HUES64 (cell line): ENCODE results near the gene SPATA3.
"Not testable (repeated sequence)": the region's sequence is repeated elsewhere in the genome, so short reads cannot be mapped to it uniquely, and the experiment has no call there.

ENCODE experiments used
- H3K27ac ChIP-seq: 2 replicates; pipeline ENCODE4 v1.7.0; 2013; ENCODE audit warnings: low read depth, low read length, inconsistent platforms
- H3K27me3 ChIP-seq: 2 replicates; pipeline ENCODE4 v1.6.1; 2013; ENCODE audit warnings: mild to moderate bottlenecking, low read length; ENCODE audit not compliant: insufficient read depth
- H3K36me3 ChIP-seq: 2 replicates; pipeline ENCODE4 v1.6.1; 2013; ENCODE audit warnings: mild to moderate bottlenecking, low read length; ENCODE audit not compliant: insufficient read depth
- H3K4me1 ChIP-seq: 2 replicates; pipeline ENCODE4 v1.6.1; 2013; ENCODE audit warnings: mild to moderate bottlenecking, low read length, moderate library complexity; ENCODE audit not compliant: insufficient read depth
- H3K4me3 ChIP-seq: 2 replicates; pipeline ENCODE4 v1.5.1; 2013; ENCODE audit warnings: mild to moderate bottlenecking, low read length, moderate library complexity
- H3K9ac ChIP-seq: 2 replicates; pipeline ENCODE4 v1.6.1; 2013; ENCODE audit warnings: mild to moderate bottlenecking, low read depth, low read length
- H3K9me3 ChIP-seq: 2 replicates; pipeline ENCODE4 v1.6.1; 2013; ENCODE audit warnings: low read depth, low read length; ENCODE audit not compliant: insufficient read depth
- WGBS: fragments of 150-250, 120-280 bp; methylation state at CpG from one replicate; pipeline ENCODE4 v1.1.7; 2013; ENCODE audit warnings: missing lambda C conversion rate; 5-methylcytosine and 5-hydroxymethylcytosine counted together

SPATA3 gene

DNA sequence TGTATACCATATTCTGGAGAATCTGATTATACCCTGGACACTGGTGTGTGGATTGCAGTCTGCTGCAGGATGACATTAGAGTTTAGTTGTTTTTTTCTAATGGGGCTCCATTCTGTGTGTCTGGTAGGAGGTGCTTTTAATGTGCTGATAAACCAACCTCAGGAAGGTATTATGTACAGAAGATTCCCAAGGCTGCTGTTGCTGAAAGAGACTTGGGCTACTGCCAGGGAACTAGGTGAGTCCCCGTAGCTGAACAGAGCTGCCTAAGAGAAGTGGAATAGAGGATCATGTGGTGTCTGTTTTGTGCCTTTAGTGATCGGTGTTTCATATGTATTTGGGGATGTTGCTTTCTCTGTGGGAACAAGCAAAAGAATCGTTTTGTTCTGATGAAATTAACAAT, 16.5 kb downstream of the SPATA3 start:
- no peaks in the 10 kb centered on the region for H3K27me3 ChIP-seq
- H3K9me3 ChIP-seq = no peaks in the 10 kb centered on the region
- no peak overlapping the region for H3K9ac ChIP-seq
- H3K36me3 ChIP-seq = no peaks in the 10 kb centered on the region
- no peak overlapping the region for H3K27ac ChIP-seq
- H3K4me1 ChIP-seq = peaks cover 6% of the 10 kb centered on the region; the same call in 1 of the 2 replicates
- H3K4me3 ChIP-seq = no peak overlapping the region
- 91% methylated on average over 2 of the region's 3 CpGs for WGBS

DNA sequence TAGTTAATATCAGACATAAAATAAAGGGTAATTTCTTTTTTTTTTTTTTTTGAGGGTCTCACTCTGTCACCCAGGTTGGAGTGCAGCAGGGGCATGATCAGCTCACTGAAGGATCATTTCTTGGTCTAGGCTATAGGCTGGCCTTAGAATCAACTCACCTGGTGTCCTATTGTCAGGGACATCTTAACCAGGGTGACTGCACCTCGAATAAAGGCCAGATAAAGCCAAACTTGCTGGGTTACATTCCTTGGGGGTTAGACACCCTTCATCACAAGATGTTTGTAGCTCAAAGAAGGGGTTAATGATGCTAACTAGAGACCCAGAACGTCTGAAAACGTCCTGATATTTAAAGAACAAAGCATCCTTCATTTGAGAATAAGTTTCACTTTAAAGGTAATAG, 17.9 kb downstream of the SPATA3 start:
- Histone ChIP-seq H3K4me3 (no peak overlapping the region), H3K4me1 (peaks cover 6% of the 10 kb centered on the region; the same call in 1 of the 2 replicates), H3K27ac (no peak overlapping the region), H3K36me3 (no peaks in the 10 kb centered on the region), H3K27me3 (no peaks in the 10 kb centered on the region), H3K9ac (no peak overlapping the region), H3K9me3 (no peaks in the 10 kb centered on the region)
- WGBS = 47% methylated on average over 3 of the region's 3 CpGs

DNA sequence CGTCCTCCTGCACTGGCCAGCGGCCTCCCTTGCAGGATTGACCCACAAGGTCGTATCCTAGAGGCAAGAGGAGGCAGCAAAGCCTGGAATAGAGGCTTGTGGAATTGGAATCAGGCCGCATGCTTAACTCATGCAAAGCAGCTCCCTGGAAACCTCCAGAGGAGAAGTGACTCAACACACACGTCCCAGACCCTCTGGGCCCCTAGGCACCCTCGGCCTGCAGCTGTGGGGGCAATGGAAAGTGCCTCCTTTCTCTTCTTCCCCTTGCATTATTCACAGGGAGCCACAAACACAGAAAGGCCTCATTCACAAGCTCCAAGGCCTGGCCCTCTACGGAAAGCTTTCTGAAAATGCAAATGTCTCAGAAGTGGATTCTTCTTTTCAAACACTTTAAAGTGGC, 19.6 kb downstream of the SPATA3 start:
- WGBS = 40% methylated on average over 7 of the region's 7 CpGs

GRCh38 chr2:231015926-231016325, 20.0 kb downstream of the SPATA3 start:
- 65% methylated on average over 3 of the region's 3 CpGs for WGBS
- no peak overlapping the region for H3K4me3 ChIP-seq
- no peaks in the 10 kb centered on the region for H3K9me3 ChIP-seq
- H3K27me3 ChIP-seq = no peaks in the 10 kb centered on the region
- peaks cover 6% of the 10 kb centered on the region; the same call in 1 of the 2 replicates for H3K4me1 ChIP-seq
- no peaks in the 10 kb centered on the region for H3K36me3 ChIP-seq
- no peak overlapping the region for H3K27ac ChIP-seq
- no peak overlapping the region for H3K9ac ChIP-seq

More for the DNA sequence above, 19.6 kb downstream of the SPATA3 start:
- Histone ChIP-seq H3K36me3 (no peaks in the 10 kb centered on the region), H3K4me3 (no peak overlapping the region), H3K27ac (no peak overlapping the region), H3K27me3 (no peaks in the 10 kb centered on the region), H3K4me1 (peaks cover 6% of the 10 kb centered on the region; the same call in 1 of the 2 replicates), H3K9ac (no peak overlapping the region), H3K9me3 (no peaks in the 10 kb centered on the region)

GRCh38 chr2:231016566-231017230, 20.8 kb downstream of the SPATA3 start:
- WGBS = 89% methylated on average over 6 of the region's 6 CpGs
- Histone ChIP-seq H3K27me3 (no peaks in the 10 kb centered on the region), H3K9ac (no peak overlapping the region)

GRCh38 chr2:231017231-231017598, 21.3 kb downstream of the SPATA3 start:
- Histone ChIP-seq H3K27me3 (no peaks in the 10 kb centered on the region), H3K9ac (no peak overlapping the region), H3K36me3 (no peaks in the 10 kb centered on the region), H3K4me1 (peaks cover 6% of the 10 kb centered on the region; the same call in 1 of the 2 replicates), H3K4me3 (no peak overlapping the region), H3K27ac (no peak overlapping the region), H3K9me3 (no peaks in the 10 kb centered on the region)
- WGBS = 79% methylated on average over 4 of the region's 4 CpGs

More at GRCh38 chr2:231016566-231017230, 20.8 kb downstream of the SPATA3 start:
- Histone ChIP-seq H3K9me3 (no peaks in the 10 kb centered on the region), H3K27ac (no peak overlapping the region), H3K4me1 (peaks cover 6% of the 10 kb centered on the region; the same call in 1 of the 2 replicates), H3K4me3 (no peak overlapping the region), H3K36me3 (no peaks in the 10 kb centered on the region)

GRCh38 chr2:231018184-231018583, 22.3 kb downstream of the SPATA3 start:
- H3K36me3 ChIP-seq = no peaks in the 10 kb centered on the region
- WGBS = 94% methylated on average over 3 of the region's 3 CpGs
- H3K27me3 ChIP-seq = no peaks in the 10 kb centered on the region
- no peaks in the 10 kb centered on the region for H3K9me3 ChIP-seq
- no peak overlapping the region for H3K27ac ChIP-seq
- no peak overlapping the region for H3K9ac ChIP-seq
- H3K4me1 ChIP-seq = peaks cover 6% of the 10 kb centered on the region; the same call in 1 of the 2 replicates
- H3K4me3 ChIP-seq = no peak overlapping the region

- not testable (repeated sequence) for H3K4me1 ChIP-seq, H3K27ac ChIP-seq, H3K36me3 ChIP-seq, H3K9ac ChIP-seq, H3K9me3 ChIP-seq, H3K27me3 ChIP-seq, H3K4me3 ChIP-seq
- 98% methylated on average over 3 of the region's 3 CpGs for WGBS
Measured at GRCh38 chr2:231025059-231025458, 29.1 kb downstream of the SPATA3 start.

GRCh38 chr2:231028889-231029288, 33.0 kb downstream of the SPATA3 start:
- Histone ChIP-seq H3K9ac (no peak overlapping the region), H3K4me3 (no peak overlapping the region), H3K27me3 (peaks cover under 1% of the 10 kb centered on the region), H3K36me3 (no peaks in the 10 kb centered on the region), H3K4me1 (no peaks in the 10 kb centered on the region), H3K27ac (no peak overlapping the region), H3K9me3 (no peaks in the 10 kb centered on the region)

- WGBS = 89% methylated on average over 9 of the region's 9 CpGs
Measured at GRCh38 chr2:231029563-231029962, 33.6 kb downstream of the SPATA3 start.

GRCh38 chr2:231030725-231031124, 34.8 kb downstream of the SPATA3 start:
- H3K27me3 ChIP-seq = peaks cover 19% of the 10 kb centered on the region
- H3K36me3 ChIP-seq = no peaks in the 10 kb centered on the region
- no peaks in the 10 kb centered on the region for H3K9me3 ChIP-seq
- no peak overlapping the region for H3K27ac ChIP-seq
- no peaks in the 10 kb centered on the region for H3K4me1 ChIP-seq
- 87% methylated on average over 3 of the region's 3 CpGs for WGBS
- no peak overlapping the region for H3K9ac ChIP-seq
- H3K4me3 ChIP-seq = no peak overlapping the region

More at GRCh38 chr2:231029563-231029962, 33.6 kb downstream of the SPATA3 start:
- Histone ChIP-seq H3K9me3 (no peaks in the 10 kb centered on the region), H3K27me3 (peaks cover 7% of the 10 kb centered on the region), H3K9ac (no peak overlapping the region), H3K4me1 (no peaks in the 10 kb centered on the region), H3K4me3 (no peak overlapping the region), H3K36me3 (no peaks in the 10 kb centered on the region), H3K27ac (no peak overlapping the region)
